MM.1S (cell line): ENCODE results near the gene GSG1L.

Source experiments
- DNase-seq: peaks from one replicate; pipeline ENCODE4 v3.0.0-alpha.2; 2015
- H2AFZ ChIP-seq: fragments of 300-600 bp; sonication (generic); 2 replicates; pipeline ENCODE4 v1.6.0; 2016; ENCODE audit warnings: antibody characterized with exemption, low read length
- H3F3A ChIP-seq: fragments of 300-600 bp; sonication (generic); 2 replicates; pipeline ENCODE4 v1.6.1; 2016; ENCODE audit warnings: mild to moderate bottlenecking, antibody characterized with exemption, low read length, moderate library complexity, mixed read lengths; ENCODE audit not compliant: insufficient read depth
- H3K27ac ChIP-seq: fragments of 300-600 bp; sonication (generic); 2 replicates; pipeline ENCODE4 v1.5.1; 2016; ENCODE audit warnings: mild to moderate bottlenecking, low read length
- H3K27me3 ChIP-seq: fragments of 300-600 bp; sonication (generic); replicated peaks from 2 replicates; pipeline ENCODE4 v1.6.0; 2016; ENCODE audit warnings: low read length; ENCODE audit not compliant: insufficient read depth
- H3K36me3 ChIP-seq: fragments of 300-600 bp; sonication (generic); replicated peaks from 2 replicates; pipeline ENCODE4 v1.6.1; 2016; ENCODE audit warnings: mild to moderate bottlenecking, low read length, mixed read lengths; ENCODE audit not compliant: insufficient read depth
- H3K4me1 ChIP-seq: fragments of 300-600 bp; sonication (generic); 2 replicates; pipeline ENCODE4 v1.6.1; 2016; ENCODE audit warnings: low read length, mixed read lengths
- H3K4me2 ChIP-seq: fragments of 300-600 bp; sonication (generic); 2 replicates; pipeline ENCODE4 v1.6.0; 2016; ENCODE audit warnings: low read depth, low read length
- H3K4me3 ChIP-seq: fragments of 300-600 bp; sonication (generic); 2 replicates; pipeline ENCODE4 v1.5.1; 2016; ENCODE audit warnings: low read length, mixed read lengths
- H3K79me2 ChIP-seq: fragments of 300-600 bp; sonication (generic); 2 replicates; pipeline ENCODE4 v1.6.1; 2016; ENCODE audit warnings: mixed run types, low read length, mixed read lengths
- H3K9ac ChIP-seq: fragments of 300-600 bp; sonication (generic); 2 replicates; pipeline ENCODE4 v1.6.1; 2016; ENCODE audit warnings: low read length, mixed read lengths
- H3K9me2 ChIP-seq: fragments of 300-600 bp; sonication (generic); replicated peaks from 2 replicates; pipeline ENCODE4 v1.6.1; 2016; ENCODE audit warnings: mild to moderate bottlenecking, low read length, mixed read lengths; ENCODE audit not compliant: insufficient read depth
- H3K9me3 ChIP-seq: fragments of 300-600 bp; sonication (generic); replicated peaks from 2 replicates; pipeline ENCODE4 v1.6.1; 2016; ENCODE audit warnings: mild to moderate bottlenecking, low read length, mixed read lengths; ENCODE audit not compliant: insufficient read depth
- H4K20me1 ChIP-seq: fragments of 300-600 bp; sonication (generic); 2 replicates; pipeline ENCODE4 v1.6.1; 2016; ENCODE audit warnings: mild to moderate bottlenecking, low read length, moderate library complexity, mixed read lengths; ENCODE audit not compliant: insufficient read depth
- EZH2 ChIP-seq: fragments of 300-600 bp; sonication (generic); optimal IDR thresholded peaks from 2 replicates; pipeline ENCODE3; 2017; ENCODE audit warnings: low read depth, mild to moderate bottlenecking, antibody characterized with exemption, low read length, mixed read lengths
- EZH2phosphoT487 ChIP-seq: fragments of 300-600 bp; sonication (generic); IDR thresholded peaks from 2 replicates; pipeline ENCODE4 v1.6.1; 2018; ENCODE audit warnings: antibody characterized with exemption, low read length
- TF ChIP-seq, protein P1 (sequence below): fragments of 300-600 bp; sonication (generic); IDR thresholded peaks from 2 replicates; pipeline ENCODE4 v1.5.1; 2016; ENCODE audit warnings: antibody characterized with exemption, low read length, mixed read lengths

The GSG1L gene

DNA sequence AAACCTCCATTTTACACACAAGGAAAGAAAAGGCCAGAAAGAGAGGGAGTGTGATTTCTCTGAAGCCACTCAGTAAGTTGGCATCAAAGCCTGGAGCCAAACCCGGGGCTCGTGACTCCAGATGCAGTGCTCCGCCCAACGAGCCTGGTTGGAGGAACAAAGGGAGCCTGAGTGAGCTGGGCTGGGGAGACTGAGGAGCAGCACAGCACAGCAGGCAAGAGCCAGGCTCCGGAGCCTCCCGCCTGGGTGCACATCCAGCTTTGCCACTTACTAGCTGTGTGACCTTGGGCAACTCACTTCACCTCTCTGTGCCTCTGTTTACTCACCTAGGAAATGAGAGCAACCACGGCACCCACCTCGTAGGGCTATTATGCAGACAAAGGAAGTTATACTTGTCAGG lies 5.6 kb downstream of the GSG1L start:
- Histone ChIP-seq H3K4me1 (no peaks in the 10 kb centered on the region), H3K36me3 (no peaks in the 10 kb centered on the region), H3K4me3 (no peak overlapping the region), H3K9me2 (no peaks in the 10 kb centered on the region), H3K4me2 (no peak overlapping the region), H3F3A (no peaks in the 10 kb centered on the region), H3K27me3 (peaks cover 84% of the 10 kb centered on the region), H4K20me1 (no peaks in the 10 kb centered on the region), H2AFZ (no peak overlapping the region), H3K79me2 (no peaks in the 10 kb centered on the region), H3K27ac (no peak overlapping the region), H3K9me3 (no peaks in the 10 kb centered on the region), H3K9ac (no peak overlapping the region)
- DNase-seq, result no peak
- TF ChIP-seq EZH2phosphoT487 (no peak), EZH2 (no peak)
- TF ChIP-seq, protein P1, sequence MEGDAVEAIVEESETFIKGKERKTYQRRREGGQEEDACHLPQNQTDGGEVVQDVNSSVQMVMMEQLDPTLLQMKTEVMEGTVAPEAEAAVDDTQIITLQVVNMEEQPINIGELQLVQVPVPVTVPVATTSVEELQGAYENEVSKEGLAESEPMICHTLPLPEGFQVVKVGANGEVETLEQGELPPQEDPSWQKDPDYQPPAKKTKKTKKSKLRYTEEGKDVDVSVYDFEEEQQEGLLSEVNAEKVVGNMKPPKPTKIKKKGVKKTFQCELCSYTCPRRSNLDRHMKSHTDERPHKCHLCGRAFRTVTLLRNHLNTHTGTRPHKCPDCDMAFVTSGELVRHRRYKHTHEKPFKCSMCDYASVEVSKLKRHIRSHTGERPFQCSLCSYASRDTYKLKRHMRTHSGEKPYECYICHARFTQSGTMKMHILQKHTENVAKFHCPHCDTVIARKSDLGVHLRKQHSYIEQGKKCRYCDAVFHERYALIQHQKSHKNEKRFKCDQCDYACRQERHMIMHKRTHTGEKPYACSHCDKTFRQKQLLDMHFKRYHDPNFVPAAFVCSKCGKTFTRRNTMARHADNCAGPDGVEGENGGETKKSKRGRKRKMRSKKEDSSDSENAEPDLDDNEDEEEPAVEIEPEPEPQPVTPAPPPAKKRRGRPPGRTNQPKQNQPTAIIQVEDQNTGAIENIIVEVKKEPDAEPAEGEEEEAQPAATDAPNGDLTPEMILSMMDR, result no peak

DNA sequence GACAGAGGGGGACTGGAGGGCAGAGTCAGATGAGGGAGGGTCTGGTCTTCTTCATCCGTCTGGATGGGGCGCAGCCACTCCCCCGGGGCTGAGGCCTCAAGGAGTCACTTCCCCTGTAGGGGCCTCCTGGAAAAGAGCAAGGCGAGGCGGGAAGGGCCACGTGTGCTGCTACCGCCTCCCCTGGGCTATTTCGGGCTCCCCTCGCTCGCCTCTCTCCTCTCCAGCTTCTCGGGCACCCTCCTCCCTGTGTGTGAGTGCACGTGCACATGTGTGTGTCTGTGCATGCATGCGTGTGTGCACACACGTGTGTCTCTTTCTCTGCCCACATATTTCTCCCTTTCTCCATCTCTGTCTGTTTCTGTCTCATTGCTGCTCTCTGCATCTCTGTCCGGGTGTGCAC lies 10.1 kb downstream of the GSG1L start:
- Histone ChIP-seq H3F3A (no peaks in the 10 kb centered on the region), H3K36me3 (no peaks in the 10 kb centered on the region), H3K27me3 (peaks cover 43% of the 10 kb centered on the region), H3K4me3 (no peak overlapping the region), H3K4me1 (no peaks in the 10 kb centered on the region), H3K4me2 (no peak overlapping the region), H3K27ac (no peak overlapping the region), H3K9ac (no peak overlapping the region), H2AFZ (no peak overlapping the region), H3K79me2 (no peaks in the 10 kb centered on the region), H4K20me1 (no peaks in the 10 kb centered on the region), H3K9me3 (no peaks in the 10 kb centered on the region), H3K9me2 (no peaks in the 10 kb centered on the region)
- no peak for TF ChIP-seq EZH2phosphoT487
- TF ChIP-seq, protein P1, result no peak
- no peak for TF ChIP-seq EZH2
- DNase-seq, result no peak

DNA sequence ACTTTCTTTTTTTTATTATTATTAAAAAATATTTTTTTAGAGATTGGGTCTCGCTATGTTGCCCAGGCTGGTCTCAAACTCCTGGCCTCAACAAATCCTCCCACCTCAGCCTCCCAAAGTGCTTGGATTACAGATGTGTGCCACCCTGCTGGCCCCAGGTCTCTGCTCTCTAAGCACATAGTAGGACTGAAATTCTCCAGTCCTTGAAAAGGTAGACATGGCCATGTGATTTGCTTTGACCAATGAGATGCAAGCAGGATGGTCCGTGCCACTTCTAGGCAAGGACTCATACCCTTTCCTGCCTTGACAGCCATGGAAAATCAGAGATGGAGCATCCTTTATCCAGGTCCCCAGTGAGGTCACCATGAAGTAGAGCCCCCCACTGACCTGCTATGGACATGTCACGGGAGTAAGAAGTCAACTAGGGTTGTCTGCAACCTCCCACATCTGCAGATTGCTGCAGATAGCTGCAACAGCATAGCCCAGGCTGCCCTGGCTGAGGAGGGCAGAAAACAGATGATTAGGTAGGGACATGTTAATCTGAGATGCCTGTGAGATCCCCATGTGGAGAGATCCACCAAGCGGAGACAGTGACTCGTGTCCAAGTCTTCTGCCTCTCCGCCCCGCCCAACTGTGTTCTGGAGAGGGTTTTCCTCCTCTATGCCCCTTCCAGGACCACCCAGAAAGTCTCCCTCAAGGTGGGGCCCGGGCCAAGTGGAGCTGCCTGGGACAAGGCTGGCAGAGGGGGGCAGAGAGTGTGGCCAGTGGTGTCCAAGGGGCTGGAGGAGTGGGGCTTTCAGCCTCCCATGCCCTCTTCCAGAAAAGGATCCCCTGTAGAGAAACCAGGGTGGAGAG lies 11.0 kb downstream of the GSG1L start:
- no peaks in the 10 kb centered on the region for H3K4me1 ChIP-seq
- no peaks in the 10 kb centered on the region for H3K9me2 ChIP-seq
- no peak overlapping the region for H2AFZ ChIP-seq
- H3K9me3 ChIP-seq, result no peaks in the 10 kb centered on the region
- no peaks in the 10 kb centered on the region for H3K36me3 ChIP-seq
- H3K27ac ChIP-seq, result no peak overlapping the region
- H3K9ac ChIP-seq, result no peak overlapping the region
- H3K4me3 ChIP-seq, result no peak overlapping the region
- TF ChIP-seq EZH2phosphoT487 (no peak), EZH2 (no peak)
- TF ChIP-seq, protein P1, result no peak
- no peak for DNase-seq
- H3F3A ChIP-seq, result no peaks in the 10 kb centered on the region
- no peak overlapping the region for H3K4me2 ChIP-seq
- no peaks in the 10 kb centered on the region for H3K79me2 ChIP-seq
- peaks cover 35% of the 10 kb centered on the region for H3K27me3 ChIP-seq
- no peaks in the 10 kb centered on the region for H4K20me1 ChIP-seq
